PC-3 (cell line): Measurements from ENCODE around the gene TDRD12. TPM values are rescaled to one million over a fixed set of nuclear protein-coding genes. Genes with fewer than 3 reads are reported as not detected.

Source experiments
- ATAC-seq: fragments of 200-7000 bp; cut with Tn5 transposase; 2 replicates; pipeline ENCODE4 v1.9.1; 2020; ENCODE audit warnings: mild to moderate bottlenecking, moderate library complexity
- BruUV-seq: library from RNA; stranded (reverse); fragments of 400-500 nt; replicated peaks from 2 replicates; lab custom pipeline; 2021; lab: Mats Ljungman, UMichigan
- CTCF ChIA-PET: fragments of 300-600 bp; sonication (Branson Sonifier 250); formaldehyde crosslinking; loops from one replicate; lab custom pipeline; 2022; ENCODE audit warnings: antibody characterized with exemption; lab: Charles Lee
- POLR2A ChIA-PET: fragments of 300-600 bp; sonication (Branson Sonifier 250); formaldehyde crosslinking; loops from one replicate; lab custom pipeline; 2022; ENCODE audit warnings: antibody characterized with exemption; ENCODE audit not compliant: unreplicated experiment; lab: Charles Lee
- DNase-seq: peaks from one replicate; pipeline ENCODE4 v3.0.0-alpha.2; 2015
- H2AFZ ChIP-seq: fragments of 300-600 bp; sonication (generic); 2 replicates; pipeline ENCODE4 v1.6.0; 2016; ENCODE audit warnings: antibody characterized with exemption, low read length
- H3F3A ChIP-seq: fragments of 300-600 bp; sonication (generic); one replicate; pipeline ENCODE4 v1.6.0; 2017; ENCODE audit warnings: antibody characterized with exemption, low read length, control low read depth, mild to moderate bottlenecking; ENCODE audit not compliant: unreplicated experiment
- H3K27ac ChIP-seq: fragments of 300-600 bp; sonication (generic); 2 replicates; pipeline ENCODE4 v1.5.1; 2016; ENCODE audit warnings: mild to moderate bottlenecking, low read length
- H3K27me3 ChIP-seq: fragments of 300-600 bp; sonication (generic); 2 replicates; pipeline ENCODE4 v1.6.1; 2016; ENCODE audit warnings: low read length, mixed read lengths
- H3K36me3 ChIP-seq: fragments of 300-600 bp; sonication (generic); 2 replicates; pipeline ENCODE4 v1.6.1; 2016; ENCODE audit warnings: low read depth, mixed run types, low read length, mixed read lengths
- H3K4me1 ChIP-seq: fragments of 300-600 bp; sonication (generic); 2 replicates; pipeline ENCODE4 v1.5.1; 2016; ENCODE audit warnings: low read length; ENCODE audit not compliant: insufficient read depth
- H3K4me2 ChIP-seq: fragments of 300-600 bp; sonication (generic); 2 replicates; pipeline ENCODE4 v1.6.0; 2016; ENCODE audit warnings: low read length
- H3K4me3 ChIP-seq: fragments of 300-600 bp; sonication (generic); 2 replicates; pipeline ENCODE4 v1.5.1; 2016; ENCODE audit warnings: mild to moderate bottlenecking, low read length, mixed read lengths
- H3K79me2 ChIP-seq: fragments of 300-600 bp; sonication (generic); 2 replicates; pipeline ENCODE4 v1.6.1; 2017; ENCODE audit warnings: low read length, mixed read lengths
- H3K9ac ChIP-seq: fragments of 300-600 bp; sonication (generic); 2 replicates; pipeline ENCODE4 v1.6.0; 2016; ENCODE audit warnings: mild to moderate bottlenecking, low read length
- H3K9me2 ChIP-seq: fragments of 300-600 bp; sonication (generic); replicated peaks from 2 replicates; pipeline ENCODE4 v1.6.1; 2016; ENCODE audit warnings: mixed run types, low read length, mixed read lengths
- H3K9me3 ChIP-seq: fragments of 300-600 bp; sonication (generic); 2 replicates; pipeline ENCODE4 v1.6.1; 2016; ENCODE audit warnings: low read length, mixed read lengths
- H4K20me1 ChIP-seq: fragments of 300-600 bp; sonication (generic); 2 replicates; pipeline ENCODE4 v1.6.1; 2016; ENCODE audit warnings: low read length, mixed read lengths
- EZH2 ChIP-seq: fragments of 300-600 bp; sonication (generic); IDR thresholded peaks from one replicate; pipeline ENCODE4 v1.6.1; 2017; ENCODE audit warnings: antibody characterized with exemption, mild to moderate bottlenecking, low read length; ENCODE audit not compliant: unreplicated experiment
- EZH2phosphoT487 ChIP-seq: fragments of 300-600 bp; sonication (generic); IDR thresholded peaks from 2 replicates; pipeline ENCODE4 v1.6.1; 2018; ENCODE audit warnings: mild to moderate bottlenecking, antibody characterized with exemption, low read length, borderline replicate concordance
- intact Hi-C: fragments of 100-400 bp; cut with micrococcal nuclease; formaldehyde crosslinking; loops from 2 replicates; pipeline ENCODE4 v1.9.0; 2023
- total RNA-seq: library from RNA; depleted of rRNA; stranded (reverse); fragments of >200 nt; gene quantifications from 2 replicates; pipeline ENCODE4 v1.2.3, GENCODE V29; 2014
- TF ChIP-seq, protein P1 (sequence below): fragments of 300-600 bp; sonication (generic); conservative IDR thresholded peaks from 2 replicates; pipeline ENCODE4 v1.5.1; 2017; ENCODE audit warnings: antibody characterized with exemption, low read depth, mild to moderate bottlenecking, low read length

The TDRD12 gene
- total RNA-seq, 1 experiment from 2014 or later = not detected

DNA sequence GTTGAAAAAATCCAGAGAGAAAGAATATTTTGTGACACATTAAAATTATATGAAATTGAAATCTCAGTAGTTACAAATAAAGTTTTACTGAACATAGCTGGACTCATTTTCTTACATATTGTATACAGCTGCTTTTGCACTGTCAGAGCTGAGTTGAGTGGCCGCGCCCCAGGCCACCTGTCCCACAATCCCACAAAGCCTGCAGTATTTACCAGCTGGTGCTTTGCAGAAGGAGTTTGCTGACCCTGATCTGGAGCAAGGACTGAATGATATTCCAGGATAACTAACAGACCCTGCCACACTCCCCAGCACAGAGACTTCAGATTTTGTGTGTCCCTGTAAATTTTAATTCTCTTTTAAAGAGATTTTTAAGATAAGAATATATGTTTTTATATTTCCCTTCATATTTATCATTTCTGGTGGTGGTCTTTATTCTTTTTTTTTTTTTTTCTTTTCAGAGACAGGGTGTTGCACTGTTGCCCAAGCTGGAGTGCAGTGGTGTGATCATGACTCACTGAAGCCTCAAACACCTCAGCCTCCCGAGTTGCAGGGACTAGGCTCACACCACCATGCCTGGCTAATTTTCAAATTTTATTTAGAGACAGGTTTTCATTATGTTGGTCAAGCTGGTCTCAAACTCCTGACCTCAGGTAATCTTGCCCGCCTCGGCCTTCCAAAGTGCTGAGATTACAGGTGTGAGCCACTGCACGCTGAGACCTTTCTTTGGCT, 48.5 kb downstream of the TDRD12 start:
- Histone ChIP-seq H3K79me2 (no peaks in the 10 kb centered on the region), H3K4me1 (no peaks in the 10 kb centered on the region), H3K4me2 (no peak overlapping the region), H3K27me3 (no peaks in the 10 kb centered on the region), H3K9ac (no peak overlapping the region), H2AFZ (no peak overlapping the region), H3K9me2 (no peaks in the 10 kb centered on the region), H3K36me3 (no peaks in the 10 kb centered on the region), H3K4me3 (no peak overlapping the region), H3K27ac (no peak overlapping the region), H3F3A (no peaks in the 10 kb centered on the region), H4K20me1 (no peaks in the 10 kb centered on the region), H3K9me3 (no peaks in the 10 kb centered on the region)
- intact Hi-C loops = no loop called here
- ATAC-seq = no peak
- no peak for DNase-seq
- no TSS peak for BruUV-seq
- no peak for TF ChIP-seq EZH2
- TF ChIP-seq EZH2phosphoT487 = no peak
- TF ChIP-seq, protein P1, sequence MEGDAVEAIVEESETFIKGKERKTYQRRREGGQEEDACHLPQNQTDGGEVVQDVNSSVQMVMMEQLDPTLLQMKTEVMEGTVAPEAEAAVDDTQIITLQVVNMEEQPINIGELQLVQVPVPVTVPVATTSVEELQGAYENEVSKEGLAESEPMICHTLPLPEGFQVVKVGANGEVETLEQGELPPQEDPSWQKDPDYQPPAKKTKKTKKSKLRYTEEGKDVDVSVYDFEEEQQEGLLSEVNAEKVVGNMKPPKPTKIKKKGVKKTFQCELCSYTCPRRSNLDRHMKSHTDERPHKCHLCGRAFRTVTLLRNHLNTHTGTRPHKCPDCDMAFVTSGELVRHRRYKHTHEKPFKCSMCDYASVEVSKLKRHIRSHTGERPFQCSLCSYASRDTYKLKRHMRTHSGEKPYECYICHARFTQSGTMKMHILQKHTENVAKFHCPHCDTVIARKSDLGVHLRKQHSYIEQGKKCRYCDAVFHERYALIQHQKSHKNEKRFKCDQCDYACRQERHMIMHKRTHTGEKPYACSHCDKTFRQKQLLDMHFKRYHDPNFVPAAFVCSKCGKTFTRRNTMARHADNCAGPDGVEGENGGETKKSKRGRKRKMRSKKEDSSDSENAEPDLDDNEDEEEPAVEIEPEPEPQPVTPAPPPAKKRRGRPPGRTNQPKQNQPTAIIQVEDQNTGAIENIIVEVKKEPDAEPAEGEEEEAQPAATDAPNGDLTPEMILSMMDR = no peak
- ChIA-PET POLR2A (no interaction called here), CTCF (no interaction called here)

DNA sequence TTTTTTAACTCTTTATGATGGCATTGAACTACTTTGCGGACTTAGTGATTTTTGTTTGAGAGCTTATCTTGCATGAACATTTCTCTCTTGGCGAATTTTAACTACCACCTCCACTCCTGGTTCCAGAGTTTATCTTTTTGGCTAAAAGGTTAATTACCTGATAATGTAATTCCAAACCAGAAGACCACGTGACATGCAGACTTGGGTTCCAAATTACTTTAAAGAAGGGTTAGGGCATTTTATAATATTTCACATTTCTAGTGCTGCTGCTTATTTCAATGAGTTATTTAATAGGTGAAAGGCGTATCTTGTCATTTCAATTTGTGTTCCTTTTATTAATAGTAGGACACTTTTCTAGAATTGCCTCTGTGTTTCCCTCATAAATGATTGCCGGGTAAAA, 52.0 kb downstream of the TDRD12 start:
- no peaks in the 10 kb centered on the region for H3K9me3 ChIP-seq
- ATAC-seq (no peak), DNase-seq (no peak)
- ChIA-PET POLR2A (no interaction called here), CTCF (no interaction called here)
- TF ChIP-seq EZH2phosphoT487 (no peak), EZH2 (no peak)
- H3K27me3 ChIP-seq = no peaks in the 10 kb centered on the region
- no peak overlapping the region for H3K4me2 ChIP-seq
- H3K4me1 ChIP-seq = no peaks in the 10 kb centered on the region
- H3K36me3 ChIP-seq = no peaks in the 10 kb centered on the region
- no peaks in the 10 kb centered on the region for H3K9me2 ChIP-seq
- H2AFZ ChIP-seq = no peak overlapping the region
- H3K27ac ChIP-seq = no peak overlapping the region
- no peaks in the 10 kb centered on the region for H3K79me2 ChIP-seq
- no peak overlapping the region for H3K4me3 ChIP-seq
- no peaks in the 10 kb centered on the region for H3F3A ChIP-seq
- intact Hi-C loops = no loop called here
- H3K9ac ChIP-seq = no peak overlapping the region
- no TSS peak for BruUV-seq
- H4K20me1 ChIP-seq = no peaks in the 10 kb centered on the region

DNA sequence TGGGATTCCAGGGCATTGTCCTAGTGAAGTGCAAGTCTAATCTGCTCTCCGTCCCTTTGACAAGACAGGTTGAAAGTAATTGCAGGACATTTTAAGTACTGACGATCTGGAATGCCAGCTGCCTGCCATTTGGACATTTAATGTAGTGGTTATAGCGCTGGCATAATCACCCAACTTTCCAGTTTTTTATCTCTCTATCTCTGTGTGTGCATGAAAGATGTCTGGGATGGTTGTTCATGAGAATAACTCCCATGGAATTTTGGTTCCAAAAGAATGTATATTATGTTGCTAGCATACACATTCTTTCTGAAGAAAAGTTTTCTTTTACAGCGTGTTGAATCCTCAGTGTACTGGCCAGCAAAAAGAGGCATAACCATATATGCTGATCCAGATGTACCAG, 53.6 kb downstream of the TDRD12 start:
- BruUV-seq = no TSS peak
- H3K4me3 ChIP-seq = no peak overlapping the region
- no peak for ATAC-seq
- CTCF ChIA-PET = no interaction called here
- H4K20me1 ChIP-seq = no peaks in the 10 kb centered on the region
- H2AFZ ChIP-seq = no peak overlapping the region
- no peaks in the 10 kb centered on the region for H3K4me1 ChIP-seq
- no peak overlapping the region for H3K4me2 ChIP-seq
- no peak for TF ChIP-seq EZH2
- TF ChIP-seq, protein P1 = no peak
- no peaks in the 10 kb centered on the region for H3F3A ChIP-seq
- no peak overlapping the region for H3K9ac ChIP-seq
- H3K9me2 ChIP-seq = no peaks in the 10 kb centered on the region
- H3K9me3 ChIP-seq = no peaks in the 10 kb centered on the region
- H3K36me3 ChIP-seq = no peaks in the 10 kb centered on the region
- POLR2A ChIA-PET = no interaction called here
- no peaks in the 10 kb centered on the region for H3K79me2 ChIP-seq
- H3K27me3 ChIP-seq = no peaks in the 10 kb centered on the region
- no peak for DNase-seq
- no peak overlapping the region for H3K27ac ChIP-seq
- intact Hi-C loops = no loop called here
